GM19043 (cell line): Measurements from ENCODE around the gene KCNH8.

Experiments
- ATAC-seq: cut with Tn5 transposase; IDR thresholded peaks from one replicate; pipeline ENCODE4 v1.9.1; 2021; ENCODE audit warnings: low read depth; ENCODE audit not compliant: unreplicated experiment

Gene KCNH8

GRCh38 chr3:19248143-19248542 is 99.8 kb downstream of the KCNH8 start:
- no peak for ATAC-seq

GRCh38 chr3:19248767-19249166 is 100.5 kb downstream of the KCNH8 start:
- ATAC-seq = no peak

GRCh38 chr3:19250959-19251610 is 102.8 kb downstream of the KCNH8 start:
- no peak for ATAC-seq

GRCh38 chr3:19254189-19254588 is 105.9 kb downstream of the KCNH8 start:
- no peak for ATAC-seq

- ATAC-seq = no peak
These were observed 106.6 kb downstream of the KCNH8 start for GRCh38 chr3:19254784-19255338.

- no peak for ATAC-seq
These were observed 108.0 kb downstream of the KCNH8 start for GRCh38 chr3:19256313-19256712.

GRCh38 chr3:19263606-19264005 is 115.3 kb downstream of the KCNH8 start:
- no peak for ATAC-seq

- no peak for ATAC-seq
These were observed 116.1 kb downstream of the KCNH8 start for GRCh38 chr3:19264424-19264823.

- ATAC-seq = no peak
These were observed 118.7 kb downstream of the KCNH8 start for GRCh38 chr3:19267040-19267439.

GRCh38 chr3:19270481-19270880 is 122.2 kb downstream of the KCNH8 start:
- no peak for ATAC-seq

- ATAC-seq = no peak
These were observed 124.0 kb downstream of the KCNH8 start for GRCh38 chr3:19272296-19272695.

- ATAC-seq = no peak
These were observed 124.8 kb downstream of the KCNH8 start for GRCh38 chr3:19273091-19273490.

GRCh38 chr3:19274576-19274975 is 126.3 kb downstream of the KCNH8 start:
- ATAC-seq = no peak

- ATAC-seq = no peak
These were observed 136.7 kb downstream of the KCNH8 start for GRCh38 chr3:19284974-19285373.

GRCh38 chr3:19293295-19293694 is 145.0 kb downstream of the KCNH8 start:
- no peak for ATAC-seq

GRCh38 chr3:19295208-19295607 is 146.9 kb downstream of the KCNH8 start:
- no peak for ATAC-seq

- ATAC-seq = no peak
These were observed 183.6 kb downstream of the KCNH8 start for GRCh38 chr3:19331931-19332330.

- ATAC-seq = no peak
These were observed 185.8 kb downstream of the KCNH8 start for GRCh38 chr3:19334120-19334519.

- no peak for ATAC-seq
These were observed 190.5 kb downstream of the KCNH8 start for GRCh38 chr3:19338769-19339168.

- ATAC-seq = no peak
These were observed 194.1 kb downstream of the KCNH8 start for GRCh38 chr3:19342389-19342788.

- ATAC-seq = no peak
These were observed 198.4 kb downstream of the KCNH8 start for GRCh38 chr3:19346759-19347158.

GRCh38 chr3:19347671-19348070 is 199.4 kb downstream of the KCNH8 start:
- ATAC-seq = no peak

GRCh38 chr3:19348500-19348899 is 200.2 kb downstream of the KCNH8 start:
- ATAC-seq = no peak
